Measurements from ENCODE around the gene MMS22L.

The MMS22L gene

DNA sequence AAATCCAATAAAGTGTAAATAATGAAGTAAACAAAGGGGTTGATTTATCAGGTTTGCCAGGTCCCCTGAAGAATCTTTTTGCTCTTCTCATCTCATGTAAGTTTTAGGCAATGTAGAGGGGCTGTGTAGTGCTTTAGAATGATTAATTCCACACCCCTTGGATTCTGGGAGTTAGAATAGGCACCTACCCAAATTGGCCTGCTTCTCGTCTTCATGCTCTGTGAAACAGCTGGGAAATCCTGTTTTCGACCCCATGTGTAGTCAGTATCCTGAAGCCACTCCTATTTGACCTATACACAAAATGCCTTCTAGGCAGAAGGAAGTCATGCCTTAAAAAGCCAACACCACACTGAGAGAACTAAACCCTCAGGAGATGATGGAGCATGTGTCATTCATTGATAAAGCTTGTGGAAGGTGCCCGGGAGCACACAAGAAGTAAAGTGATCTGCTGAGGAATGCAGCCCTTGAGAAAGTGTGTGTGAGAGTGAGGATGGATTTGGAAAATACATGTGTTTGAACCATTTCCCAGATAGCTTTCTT lies 187.6 kb downstream of the MMS22L start:
- H3K79me2 ChIP-seq (ENCODE audit: insufficient read depth, low read depth) = no peaks in the 10 kb centered on the region
- H2AFZ ChIP-seq (ENCODE audit: low read depth) = no peak overlapping the region
- no peaks in the 10 kb centered on the region for H3K4me1 ChIP-seq (ENCODE audit: low read depth, poor library complexity, severe bottlenecking)
- H4K20me1 ChIP-seq (ENCODE audit: insufficient read depth) = no peaks in the 10 kb centered on the region
- H3K4me2 ChIP-seq = no peak overlapping the region
- H3K36me3 ChIP-seq (ENCODE audit: insufficient read depth) = no peaks in the 10 kb centered on the region
- H3K4me3 ChIP-seq (IDR thresholded peaks at IDR 0.05; ENCODE audit: insufficient read depth, low read depth, low read length) = no peak overlapping the region
- TF ChIP-seq, protein P1, sequence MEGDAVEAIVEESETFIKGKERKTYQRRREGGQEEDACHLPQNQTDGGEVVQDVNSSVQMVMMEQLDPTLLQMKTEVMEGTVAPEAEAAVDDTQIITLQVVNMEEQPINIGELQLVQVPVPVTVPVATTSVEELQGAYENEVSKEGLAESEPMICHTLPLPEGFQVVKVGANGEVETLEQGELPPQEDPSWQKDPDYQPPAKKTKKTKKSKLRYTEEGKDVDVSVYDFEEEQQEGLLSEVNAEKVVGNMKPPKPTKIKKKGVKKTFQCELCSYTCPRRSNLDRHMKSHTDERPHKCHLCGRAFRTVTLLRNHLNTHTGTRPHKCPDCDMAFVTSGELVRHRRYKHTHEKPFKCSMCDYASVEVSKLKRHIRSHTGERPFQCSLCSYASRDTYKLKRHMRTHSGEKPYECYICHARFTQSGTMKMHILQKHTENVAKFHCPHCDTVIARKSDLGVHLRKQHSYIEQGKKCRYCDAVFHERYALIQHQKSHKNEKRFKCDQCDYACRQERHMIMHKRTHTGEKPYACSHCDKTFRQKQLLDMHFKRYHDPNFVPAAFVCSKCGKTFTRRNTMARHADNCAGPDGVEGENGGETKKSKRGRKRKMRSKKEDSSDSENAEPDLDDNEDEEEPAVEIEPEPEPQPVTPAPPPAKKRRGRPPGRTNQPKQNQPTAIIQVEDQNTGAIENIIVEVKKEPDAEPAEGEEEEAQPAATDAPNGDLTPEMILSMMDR (conservative IDR thresholded peaks at IDR 0.05; ENCODE audit: low read depth, low read length) = no peak
- no peak overlapping the region for H3K9ac ChIP-seq
- no peak overlapping the region for H3K27ac ChIP-seq
- no peaks in the 10 kb centered on the region for H3K27me3 ChIP-seq (ENCODE audit: insufficient read depth, low read depth)

DNA sequence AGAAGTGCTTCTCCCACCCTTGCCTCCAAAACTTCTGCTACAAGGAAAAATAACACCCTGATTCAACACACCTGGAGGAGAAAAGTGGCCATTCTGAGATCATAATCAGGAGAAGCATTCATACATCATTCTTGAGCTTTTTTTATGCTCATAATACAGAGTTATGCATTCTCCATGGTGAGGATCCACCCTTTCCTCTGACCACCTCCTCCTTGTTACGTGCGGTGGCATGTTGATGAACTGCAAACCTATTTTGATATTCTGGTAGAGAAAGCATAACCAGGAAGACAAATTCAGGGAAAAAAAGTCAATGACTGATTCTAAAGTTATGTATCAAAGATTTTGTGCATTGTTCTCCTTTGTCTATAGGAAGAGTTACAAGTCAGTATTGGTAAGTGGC lies 188.6 kb downstream of the MMS22L start:
- Histone ChIP-seq H3K27me3 (ENCODE audit: insufficient read depth, low read depth) (no peaks in the 10 kb centered on the region), H3K4me3 (IDR thresholded peaks at IDR 0.05; ENCODE audit: insufficient read depth, low read depth, low read length) (no peak overlapping the region), H3K4me2 (no peak overlapping the region), H3K4me1 (ENCODE audit: low read depth, poor library complexity, severe bottlenecking) (no peaks in the 10 kb centered on the region), H3K36me3 (ENCODE audit: insufficient read depth) (no peaks in the 10 kb centered on the region), H3K27ac (no peak overlapping the region), H3K9ac (no peak overlapping the region), H2AFZ (ENCODE audit: low read depth) (no peak overlapping the region), H3K79me2 (ENCODE audit: insufficient read depth, low read depth) (no peaks in the 10 kb centered on the region), H4K20me1 (ENCODE audit: insufficient read depth) (no peaks in the 10 kb centered on the region)
- TF ChIP-seq, protein P1 (conservative IDR thresholded peaks at IDR 0.05; ENCODE audit: low read depth, low read length) = no peak

GRCh38 chr6:97092673-97093305 lies 190.2 kb downstream of the MMS22L start:
- Histone ChIP-seq H3K9ac (no peak overlapping the region), H4K20me1 (ENCODE audit: insufficient read depth) (no peaks in the 10 kb centered on the region), H3K4me3 (IDR thresholded peaks at IDR 0.05; ENCODE audit: insufficient read depth, low read depth, low read length) (no peak overlapping the region), H3K4me1 (ENCODE audit: low read depth, poor library complexity, severe bottlenecking) (no peaks in the 10 kb centered on the region), H3K27me3 (ENCODE audit: insufficient read depth, low read depth) (no peaks in the 10 kb centered on the region), H3K36me3 (ENCODE audit: insufficient read depth) (no peaks in the 10 kb centered on the region), H3K27ac (no peak overlapping the region), H3K4me2 (no peak overlapping the region), H3K79me2 (ENCODE audit: insufficient read depth, low read depth) (no peaks in the 10 kb centered on the region), H2AFZ (ENCODE audit: low read depth) (no peak overlapping the region)
- TF ChIP-seq, protein P1 (conservative IDR thresholded peaks at IDR 0.05; ENCODE audit: low read depth, low read length) = no peak
